Measurements from ENCODE around the gene TTYH3. TPM values are rescaled to one million over a fixed set of nuclear protein-coding genes. Genes with fewer than 3 reads are reported as not detected.

The TTYH3 gene
- total RNA-seq, 1 donor from 2014 or later = 18.8 TPM

- Histone ChIP-seq H3K4me1 (ENCODE audit: control insufficient read depth in 3 of 3, insufficient read depth in 3 of 3, low read length in 3 of 3) (no peaks in the 10 kb centered on the region), H3K9ac (ENCODE audit: low read depth in 1 of 3, low read length in 3 of 3) (no peak overlapping the region), H3K9me3 (ENCODE audit: control insufficient read depth in 3 of 3, low read length in 3 of 3) (no peaks in the 10 kb centered on the region), H3K36me3 (ENCODE audit: control insufficient read depth in 3 of 3, insufficient read depth in 3 of 3, low read length in 3 of 3) (peaks cover 0 to 3% (median 0%) of the 10 kb centered on the region in 3 donors), H3K4me3 (ENCODE audit: low read length in 3 of 3) (no peak overlapping the region), H3K27ac (ENCODE audit: low read depth, low read length) (no peak overlapping the region), H3K27me3 (ENCODE audit: control insufficient read depth in 3 of 3, insufficient read depth in 3 of 3, low read length in 3 of 3) (no peaks in the 10 kb centered on the region)
Measured at GRCh38 chr7:2657208-2657607, 25.4 kb downstream of the TTYH3 start.

- no peaks in the 10 kb centered on the region for H3K27me3 ChIP-seq (ENCODE audit: control insufficient read depth in 3 of 3, insufficient read depth in 3 of 3, low read length in 3 of 3)
- H3K9ac ChIP-seq (ENCODE audit: low read depth in 1 of 3, low read length in 3 of 3) = no peak overlapping the region
- H3K4me3 ChIP-seq (ENCODE audit: low read length in 3 of 3) = no peak overlapping the region
- no peak overlapping the region for H3K27ac ChIP-seq (ENCODE audit: low read depth, low read length)
- peaks cover 0 to 3% (median 0%) of the 10 kb centered on the region in 3 donors for H3K36me3 ChIP-seq (ENCODE audit: control insufficient read depth in 3 of 3, insufficient read depth in 3 of 3, low read length in 3 of 3)
- H3K4me1 ChIP-seq (ENCODE audit: control insufficient read depth in 3 of 3, insufficient read depth in 3 of 3, low read length in 3 of 3) = peaks cover 6 to 7% (median 7%) of the 10 kb centered on the region in 3 donors
- H3K9me3 ChIP-seq (ENCODE audit: control insufficient read depth in 3 of 3, low read length in 3 of 3) = no peaks in the 10 kb centered on the region
Measured at GRCh38 chr7:2657920-2658671, 26.3 kb downstream of the TTYH3 start.

DNA sequence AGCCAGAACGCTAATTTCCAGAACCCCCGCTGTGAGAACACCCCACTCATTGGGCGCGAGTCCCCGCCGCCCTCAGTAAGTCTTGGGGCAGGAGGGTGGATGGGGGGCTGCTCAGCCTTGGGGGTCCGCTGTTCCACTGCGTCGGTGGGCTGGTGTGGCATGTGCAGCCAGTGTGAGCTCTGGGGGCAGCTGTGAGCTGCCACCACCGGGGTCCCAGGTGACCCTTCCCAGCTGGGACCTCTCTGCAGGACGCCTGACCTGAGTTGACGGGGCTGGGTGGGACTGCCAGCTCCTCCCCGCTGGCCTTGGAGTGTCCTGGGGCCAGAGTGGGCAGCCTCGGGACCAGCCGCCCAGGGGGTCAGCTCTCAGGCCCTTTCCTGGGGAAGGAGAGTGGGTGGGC lies 27.2 kb downstream of the TTYH3 start:
- Histone ChIP-seq H3K27ac (ENCODE audit: low read depth, low read length) (no peak overlapping the region), H3K27me3 (ENCODE audit: control insufficient read depth in 3 of 3, insufficient read depth in 3 of 3, low read length in 3 of 3) (no peaks in the 10 kb centered on the region), H3K9me3 (ENCODE audit: control insufficient read depth in 3 of 3, low read length in 3 of 3) (no peaks in the 10 kb centered on the region), H3K9ac (ENCODE audit: low read depth in 1 of 3, low read length in 3 of 3) (no peak overlapping the region), H3K4me1 (ENCODE audit: control insufficient read depth in 3 of 3, insufficient read depth in 3 of 3, low read length in 3 of 3) (peaks cover 15 to 16% (median 15%) of the 10 kb centered on the region in 3 donors), H3K36me3 (ENCODE audit: control insufficient read depth in 3 of 3, insufficient read depth in 3 of 3, low read length in 3 of 3) (peaks cover 0 to 3% (median 0%) of the 10 kb centered on the region in 3 donors), H3K4me3 (ENCODE audit: low read length in 3 of 3) (no peak overlapping the region)

- no peaks in the 10 kb centered on the region for H3K27me3 ChIP-seq (ENCODE audit: control insufficient read depth in 3 of 3, insufficient read depth in 3 of 3, low read length in 3 of 3)
- no peak overlapping the region for H3K27ac ChIP-seq (ENCODE audit: low read depth, low read length)
- H3K9ac ChIP-seq (ENCODE audit: low read depth in 1 of 3, low read length in 3 of 3) = no peak overlapping the region
- no peak overlapping the region for H3K4me3 ChIP-seq (ENCODE audit: low read length in 3 of 3)
- peaks cover 0 to 3% (median 0%) of the 10 kb centered on the region in 3 donors for H3K36me3 ChIP-seq (ENCODE audit: control insufficient read depth in 3 of 3, insufficient read depth in 3 of 3, low read length in 3 of 3)
- H3K4me1 ChIP-seq (ENCODE audit: control insufficient read depth in 3 of 3, insufficient read depth in 3 of 3, low read length in 3 of 3) = peaks cover 16 to 18% (median 16%) of the 10 kb centered on the region in 3 donors
- H3K9me3 ChIP-seq (ENCODE audit: control insufficient read depth in 3 of 3, low read length in 3 of 3) = no peaks in the 10 kb centered on the region
Measured at GRCh38 chr7:2659556-2660358, 28.0 kb downstream of the TTYH3 start.

DNA sequence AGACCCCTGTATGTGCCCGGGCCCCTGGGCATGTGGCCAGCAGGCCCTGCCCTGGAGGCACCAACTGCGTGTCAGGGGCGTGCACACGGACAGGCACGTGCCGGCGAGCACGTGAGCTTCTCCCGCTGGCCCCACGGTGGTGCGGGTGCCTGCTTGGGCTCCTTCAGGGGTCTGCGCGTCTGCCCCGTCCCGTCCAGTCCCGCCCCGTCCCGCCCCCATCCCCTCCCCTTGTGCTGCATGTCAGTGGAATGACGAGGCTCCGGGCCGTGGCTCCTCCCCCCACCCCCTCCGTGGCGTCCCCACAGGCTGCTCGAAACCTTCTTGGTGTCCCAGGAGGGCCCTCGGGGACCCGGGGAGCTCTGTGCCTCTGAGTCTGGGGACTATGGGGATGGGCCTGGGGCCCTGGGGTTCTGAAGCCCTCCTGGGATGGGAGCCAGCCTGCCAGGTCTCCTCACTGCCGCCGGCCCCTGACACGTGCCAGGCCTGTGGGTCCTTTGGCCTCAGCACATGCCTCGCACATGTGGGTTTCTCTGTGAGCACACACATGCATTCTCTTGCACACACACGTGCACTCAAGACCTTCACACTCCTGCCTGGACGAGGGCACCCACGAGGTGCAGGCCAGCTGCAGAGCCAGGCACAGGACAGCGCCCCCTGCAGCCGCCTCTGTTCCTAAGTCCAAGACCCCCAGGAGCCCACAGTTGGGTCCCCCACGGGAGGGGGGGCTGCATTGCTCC lies 28.7 kb downstream of the TTYH3 start:
- Histone ChIP-seq H3K27me3 (ENCODE audit: control insufficient read depth in 3 of 3, insufficient read depth in 3 of 3, low read length in 3 of 3) (peaks cover 2 to 3% (median 2%) of the 10 kb centered on the region in 3 donors), H3K36me3 (ENCODE audit: control insufficient read depth in 3 of 3, insufficient read depth in 3 of 3, low read length in 3 of 3) (peaks cover 0 to 3% (median 0%) of the 10 kb centered on the region in 3 donors)

DNA sequence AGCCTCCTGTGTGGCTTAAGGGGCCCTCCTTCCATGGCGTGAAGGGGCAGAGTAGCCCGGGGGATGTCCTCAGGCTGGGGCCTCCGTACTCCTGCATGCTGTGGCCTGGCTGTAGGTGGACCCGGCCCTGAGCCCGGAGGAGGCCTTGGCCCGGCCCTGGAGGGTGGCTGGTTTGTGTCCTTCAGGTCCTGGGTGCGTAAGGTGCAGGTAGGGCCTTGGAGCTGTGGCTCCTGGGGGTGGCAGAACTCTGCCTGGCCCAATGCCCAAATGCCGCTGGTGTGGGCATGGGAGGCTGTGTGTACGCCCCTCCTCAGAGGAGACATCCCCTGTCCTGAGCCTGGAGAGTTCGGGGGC lies 29.3 kb downstream of the TTYH3 start:
- H3K4me1 ChIP-seq (ENCODE audit: control insufficient read depth in 3 of 3, insufficient read depth in 3 of 3, low read length in 3 of 3) = peaks cover 16 to 18% (median 16%) of the 10 kb centered on the region in 3 donors
- H3K9ac ChIP-seq (ENCODE audit: low read depth in 1 of 3, low read length in 3 of 3) = no peak overlapping the region
- no peak overlapping the region for H3K27ac ChIP-seq (ENCODE audit: low read depth, low read length)
- peaks cover 7% of the 10 kb centered on the region in 3 donors for H3K27me3 ChIP-seq (ENCODE audit: control insufficient read depth in 3 of 3, insufficient read depth in 3 of 3, low read length in 3 of 3)
- H3K4me3 ChIP-seq (ENCODE audit: low read length in 3 of 3) = no peak overlapping the region
- peaks cover 0 to 3% (median 0%) of the 10 kb centered on the region in 3 donors for H3K36me3 ChIP-seq (ENCODE audit: control insufficient read depth in 3 of 3, insufficient read depth in 3 of 3, low read length in 3 of 3)
- H3K9me3 ChIP-seq (ENCODE audit: control insufficient read depth in 3 of 3, low read length in 3 of 3) = no peaks in the 10 kb centered on the region

More for the DNA sequence above, 28.7 kb downstream of the TTYH3 start:
- no peaks in the 10 kb centered on the region for H3K9me3 ChIP-seq (ENCODE audit: control insufficient read depth in 3 of 3, low read length in 3 of 3)
- no peak overlapping the region for H3K27ac ChIP-seq (ENCODE audit: low read depth, low read length)
- no peak overlapping the region for H3K4me3 ChIP-seq (ENCODE audit: low read length in 3 of 3)
- peaks cover 16 to 18% (median 16%) of the 10 kb centered on the region in 3 donors for H3K4me1 ChIP-seq (ENCODE audit: control insufficient read depth in 3 of 3, insufficient read depth in 3 of 3, low read length in 3 of 3)
- no peak overlapping the region for H3K9ac ChIP-seq (ENCODE audit: low read depth in 1 of 3, low read length in 3 of 3)

DNA sequence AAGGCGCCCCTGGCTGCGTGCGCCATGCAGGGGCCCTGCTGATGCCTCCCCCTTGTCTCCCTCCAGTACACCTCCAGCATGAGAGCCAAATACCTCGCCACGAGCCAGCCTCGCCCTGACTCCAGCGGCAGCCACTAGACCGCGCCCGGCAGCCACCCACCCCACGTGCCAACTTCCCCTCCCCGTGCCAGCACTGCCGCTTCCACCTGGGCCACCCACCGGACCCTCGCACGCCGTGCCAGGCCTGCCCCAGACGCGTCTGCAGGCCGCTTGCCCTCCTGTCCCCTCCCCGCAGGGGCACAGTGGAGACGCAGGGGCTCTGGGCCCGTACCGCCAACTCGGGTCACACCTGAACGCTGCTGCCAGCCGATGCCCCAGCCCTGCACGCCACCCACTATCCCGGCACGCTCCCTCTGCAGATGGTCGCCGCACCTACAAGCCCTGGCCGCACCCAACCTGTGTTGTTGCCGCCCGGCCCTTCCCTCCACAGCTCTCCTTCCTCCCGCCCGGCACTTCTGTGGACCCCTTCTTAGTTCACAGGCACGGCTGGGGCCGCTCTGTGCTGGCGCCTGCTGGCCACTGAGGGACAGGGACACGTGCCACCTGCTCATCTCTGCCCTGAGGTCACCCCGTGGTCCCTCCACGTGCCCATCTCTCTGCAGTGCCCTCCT lies 30.0 kb downstream of the TTYH3 start:
- H3K9me3 ChIP-seq (ENCODE audit: control insufficient read depth in 3 of 3, low read length in 3 of 3) = peaks cover 0 to under 1% (median 0%) of the 10 kb centered on the region in 3 donors
- no peaks in the 10 kb centered on the region for H3K36me3 ChIP-seq (ENCODE audit: control insufficient read depth in 3 of 3, insufficient read depth in 3 of 3, low read length in 3 of 3)
- H3K27me3 ChIP-seq (ENCODE audit: control insufficient read depth in 3 of 3, insufficient read depth in 3 of 3, low read length in 3 of 3) = peaks cover 7 to 9% (median 9%) of the 10 kb centered on the region in 3 donors
- H3K27ac ChIP-seq (ENCODE audit: low read depth, low read length) = no peak overlapping the region
- H3K4me1 ChIP-seq (ENCODE audit: control insufficient read depth in 3 of 3, insufficient read depth in 3 of 3, low read length in 3 of 3) = peaks cover 16 to 20% (median 16%) of the 10 kb centered on the region in 3 donors
- no peak overlapping the region for H3K9ac ChIP-seq (ENCODE audit: low read depth in 1 of 3, low read length in 3 of 3)
- H3K4me3 ChIP-seq (ENCODE audit: low read length in 3 of 3) = no peak overlapping the region

- Histone ChIP-seq H3K9ac (ENCODE audit: low read depth in 1 of 3, low read length in 3 of 3) (peak overlapping the region in 2 of 3 donors; percentile 38 to 68), H3K4me1 (ENCODE audit: control insufficient read depth in 3 of 3, insufficient read depth in 3 of 3, low read length in 3 of 3) (peaks cover 16 to 22% (median 16%) of the 10 kb centered on the region in 3 donors), H3K4me3 (ENCODE audit: low read length in 3 of 3) (no peak overlapping the region), H3K36me3 (ENCODE audit: control insufficient read depth in 3 of 3, insufficient read depth in 3 of 3, low read length in 3 of 3) (no peaks in the 10 kb centered on the region), H3K9me3 (ENCODE audit: control insufficient read depth in 3 of 3, low read length in 3 of 3) (peaks cover 0 to 6% (median 0%) of the 10 kb centered on the region in 3 donors), H3K27ac (ENCODE audit: low read depth, low read length) (no peak overlapping the region), H3K27me3 (ENCODE audit: control insufficient read depth in 3 of 3, insufficient read depth in 3 of 3, low read length in 3 of 3) (peaks cover 13 to 15% (median 14%) of the 10 kb centered on the region in 3 donors)
Measured at GRCh38 chr7:2662273-2663120, 30.7 kb downstream of the TTYH3 start.

Measured in skeletal muscle tissue (tissue), 4 donors.